Measurements from ENCODE around the gene OR8H1.

The OR8H1 gene

GRCh38 chr11:56292154-56292553 is at the start of gene OR8H1:
OR8H1 (minus strand) TSS chr11:56292254; CDS start chr11:56291062, 1,192 bp downstream.
- no peak for DNase-seq (ENCODE audit: low spot score)

- no peak for DNase-seq (ENCODE audit: low spot score)
Observed at GRCh38 chr11:56340289-56340688, 48.2 kb upstream of the OR8H1 start.

GRCh38 chr11:56333156-56333555 is 41.1 kb upstream of the OR8H1 start:
- DNase-seq (ENCODE audit: low spot score), result no peak

GRCh38 chr11:56331861-56332491 is 39.9 kb upstream of the OR8H1 start:
- DNase-seq (ENCODE audit: low spot score), result no peak

- DNase-seq (ENCODE audit: low spot score), result no peak
Observed at GRCh38 chr11:56314844-56315243, 22.8 kb upstream of the OR8H1 start, which contains the start of gene OR8K3. OR8K3 (plus strand) TSS chr11:56315144; CDS start chr11:56318307, 3,163 bp downstream.

GRCh38 chr11:56307836-56308235 is 15.8 kb upstream of the OR8H1 start:
- no peak for DNase-seq (ENCODE audit: low spot score)

- DNase-seq (ENCODE audit: low spot score), result no peak
Observed at GRCh38 chr11:56296898-56297297, 4.8 kb upstream of the OR8H1 start.

- DNase-seq (ENCODE audit: low spot score), result no peak
Observed at GRCh38 chr11:56273854-56274253, 18.2 kb downstream of the OR8H1 start, which contains the start of gene OR5T1. OR5T1 (plus strand) TSS chr11:56274154; CDS start chr11:56275639, 1,485 bp downstream.

GRCh38 chr11:56271092-56271491 is 21.0 kb downstream of the OR8H1 start:
- no peak for DNase-seq (ENCODE audit: low spot score)

GRCh38 chr11:56251954-56252353 is 40.1 kb downstream of the OR8H1 start, which contains the start of gene OR5T3:
OR5T3 (plus strand) TSS chr11:56252254; CDS start chr11:56252254, 0 bp downstream.
- no peak for DNase-seq (ENCODE audit: low spot score)

Measured in cerebellar cortex (tissue), 1 donor.